D721Med (cell line): Measurements from ENCODE around the gene CXCR6.
"Not testable (repeated sequence)": the region's sequence is repeated elsewhere in the genome, so short reads cannot be mapped to it uniquely, and the experiment has no call there.

Experiments
- DNase-seq: peaks from one replicate; pipeline ENCODE4 v3.0.0; 2011; ENCODE audit warnings: low spot score; ENCODE audit not compliant: insufficient read length
- FAIRE-seq: peaks from 2 replicates; lab custom pipeline; 2011; peaks lifted over from hg19 to GRCh38; lab: Jason Lieb, UNC
- TF ChIP-seq, protein P1 (sequence below): IDR thresholded peaks from 2 replicates; pipeline ENCODE4 v1.5.1; 2012; ENCODE audit warnings: mild to moderate bottlenecking, control low read depth; ENCODE audit not compliant: insufficient read depth; ENCODE audit errors: missing control alignments

The CXCR6 gene

DNA sequence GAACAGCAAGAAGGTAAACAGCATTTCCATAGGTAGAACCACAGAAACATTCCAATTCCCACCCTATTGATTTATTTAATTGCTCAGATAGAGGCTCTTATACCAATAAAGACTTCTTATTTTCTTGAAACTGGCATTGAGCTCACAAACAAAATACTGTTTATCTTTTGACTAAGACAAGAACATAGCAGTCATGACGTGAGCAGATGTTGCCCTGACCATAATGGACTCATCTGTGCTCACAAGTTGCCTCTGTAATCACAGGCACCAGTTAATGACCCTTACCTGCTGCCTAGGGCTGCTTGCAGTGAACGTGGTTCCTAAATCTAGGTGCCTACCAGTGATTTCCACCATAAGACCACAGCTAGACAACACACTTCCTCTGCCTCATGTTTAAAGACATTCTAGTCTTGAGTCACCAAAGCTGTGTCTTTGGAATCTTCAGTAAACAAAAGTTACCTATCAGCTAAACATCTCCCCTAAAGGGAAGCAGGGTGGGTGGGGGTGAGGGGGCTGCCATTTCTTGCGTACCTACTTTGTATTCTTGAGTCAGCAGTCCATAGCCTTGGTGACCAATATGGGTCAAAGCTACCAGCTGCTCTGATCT lies 50.3 kb downstream of the CXCR6 start:
- FAIRE-seq: no peak
- TF ChIP-seq, protein P1, sequence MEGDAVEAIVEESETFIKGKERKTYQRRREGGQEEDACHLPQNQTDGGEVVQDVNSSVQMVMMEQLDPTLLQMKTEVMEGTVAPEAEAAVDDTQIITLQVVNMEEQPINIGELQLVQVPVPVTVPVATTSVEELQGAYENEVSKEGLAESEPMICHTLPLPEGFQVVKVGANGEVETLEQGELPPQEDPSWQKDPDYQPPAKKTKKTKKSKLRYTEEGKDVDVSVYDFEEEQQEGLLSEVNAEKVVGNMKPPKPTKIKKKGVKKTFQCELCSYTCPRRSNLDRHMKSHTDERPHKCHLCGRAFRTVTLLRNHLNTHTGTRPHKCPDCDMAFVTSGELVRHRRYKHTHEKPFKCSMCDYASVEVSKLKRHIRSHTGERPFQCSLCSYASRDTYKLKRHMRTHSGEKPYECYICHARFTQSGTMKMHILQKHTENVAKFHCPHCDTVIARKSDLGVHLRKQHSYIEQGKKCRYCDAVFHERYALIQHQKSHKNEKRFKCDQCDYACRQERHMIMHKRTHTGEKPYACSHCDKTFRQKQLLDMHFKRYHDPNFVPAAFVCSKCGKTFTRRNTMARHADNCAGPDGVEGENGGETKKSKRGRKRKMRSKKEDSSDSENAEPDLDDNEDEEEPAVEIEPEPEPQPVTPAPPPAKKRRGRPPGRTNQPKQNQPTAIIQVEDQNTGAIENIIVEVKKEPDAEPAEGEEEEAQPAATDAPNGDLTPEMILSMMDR: no peak
- no peak for DNase-seq

DNA sequence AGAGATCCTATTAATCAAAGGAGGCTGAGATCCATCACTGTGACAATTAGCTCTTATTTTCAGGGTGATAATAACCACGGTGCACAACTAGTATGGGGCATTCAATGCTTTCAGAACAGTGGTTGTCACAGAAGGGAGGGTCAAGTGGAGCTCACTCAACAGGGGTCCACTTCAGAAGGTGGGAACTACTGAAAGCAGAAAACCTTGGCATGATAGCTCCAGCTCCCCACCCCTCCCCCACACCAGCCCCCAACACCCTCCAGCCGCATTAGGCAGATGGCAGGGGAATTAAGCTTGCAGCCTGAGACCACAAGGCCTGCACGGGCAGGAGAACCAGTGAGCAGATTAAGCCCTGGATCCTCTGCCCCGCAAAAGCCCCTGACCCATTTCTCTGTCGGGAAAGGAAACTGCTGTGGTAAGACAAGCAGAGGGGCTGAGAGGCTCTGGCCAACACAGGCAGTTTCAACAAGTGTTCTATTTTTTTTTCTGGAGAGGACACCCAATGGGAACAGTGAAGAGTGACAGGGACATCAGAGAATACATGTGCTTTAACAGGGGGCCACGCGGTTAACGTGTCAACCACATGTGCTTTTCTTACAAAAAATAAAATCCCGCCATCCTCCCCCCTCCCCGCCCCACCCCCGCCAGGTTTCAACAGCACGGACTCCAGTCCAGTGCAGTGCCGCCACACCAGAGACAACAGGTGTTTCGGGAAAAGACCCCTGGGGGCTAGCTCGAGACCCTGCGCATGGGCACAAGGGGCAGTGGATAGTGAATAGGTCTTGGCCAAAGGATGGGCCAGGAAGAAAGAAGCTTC lies 51.4 kb downstream of the CXCR6 start:
- TF ChIP-seq, protein P1: no peak
- FAIRE-seq: no peak

DNA sequence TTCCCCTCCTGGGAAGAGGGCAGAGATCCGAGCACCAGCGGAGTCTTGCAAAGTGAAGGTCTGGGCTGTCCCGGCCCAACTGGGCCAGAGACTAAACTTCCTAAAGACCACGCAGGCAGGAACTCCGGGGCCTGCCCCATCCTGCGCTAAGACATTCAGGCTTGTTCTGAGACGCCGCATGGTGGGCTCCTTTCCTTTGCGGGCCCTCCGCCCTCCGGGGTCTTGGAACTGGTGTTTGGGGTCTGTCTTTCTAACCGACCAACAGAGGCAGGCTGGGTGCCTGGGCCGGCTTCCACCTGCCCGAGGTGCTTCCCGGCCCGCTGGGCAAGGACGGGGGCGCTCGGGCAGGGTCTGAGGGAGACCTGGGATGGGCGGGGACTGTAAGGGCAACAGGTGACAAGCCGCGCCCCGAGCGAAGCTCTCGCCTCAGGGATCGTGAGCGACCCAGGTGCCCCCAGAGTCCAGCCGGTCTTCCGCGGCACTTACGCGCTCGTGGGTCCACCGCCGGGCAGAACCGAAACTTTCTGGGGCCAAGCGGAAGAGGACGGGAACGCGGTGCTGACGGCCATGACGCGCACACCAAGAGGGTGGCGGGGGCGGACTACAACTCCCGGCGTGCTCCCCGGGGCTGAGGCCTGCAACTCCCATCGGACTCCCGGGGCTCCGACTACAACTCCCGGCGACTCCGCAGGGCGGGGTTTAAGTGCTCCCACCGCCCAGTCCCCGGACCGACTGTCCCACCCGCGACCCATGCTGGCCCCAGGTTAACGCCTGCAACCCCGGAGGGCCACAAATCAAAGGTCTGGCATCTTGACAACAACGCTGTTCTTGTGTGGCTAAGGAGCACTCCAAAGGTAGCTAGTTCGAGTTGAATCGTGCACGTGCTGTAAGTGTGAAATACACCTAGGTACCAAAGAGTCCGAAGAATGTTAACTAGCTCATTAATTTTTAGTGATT lies 52.2 kb downstream of the CXCR6 start, which contains the start of gene FYCO1:
Gene FYCO1, minus strand, starts transcription at position 589 of the 957 bp plus-strand sequence. CDS start 10,914 bp downstream, outside the sequence.
- DNase-seq: peak; percentile 94
- TF ChIP-seq, protein P1: no peak
- no peak for FAIRE-seq

More for the DNA sequence above, 51.4 kb downstream of the CXCR6 start:
- DNase-seq: peak; percentile 81

DNA sequence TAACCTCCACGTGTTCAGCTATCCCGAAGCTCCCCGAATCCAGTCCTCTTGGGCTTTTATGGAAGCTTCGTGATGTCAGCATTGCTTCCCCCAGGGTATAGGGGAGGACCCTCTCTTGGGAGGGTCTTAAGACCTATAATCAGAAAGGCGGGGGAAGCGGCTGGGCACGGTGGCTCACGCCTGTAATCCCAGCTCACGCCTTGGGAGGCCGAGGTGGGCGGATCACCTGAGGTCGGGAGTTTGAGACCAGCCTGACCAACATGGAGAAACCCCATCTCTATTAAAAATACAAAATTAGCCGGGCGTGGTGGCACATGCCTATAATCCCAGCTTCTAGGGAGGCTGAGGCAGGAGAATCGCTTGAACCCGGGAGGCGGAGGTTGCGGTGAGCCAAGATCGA lies 54.2 kb downstream of the CXCR6 start:
- not testable (repeated sequence) for DNase-seq, FAIRE-seq

DNA sequence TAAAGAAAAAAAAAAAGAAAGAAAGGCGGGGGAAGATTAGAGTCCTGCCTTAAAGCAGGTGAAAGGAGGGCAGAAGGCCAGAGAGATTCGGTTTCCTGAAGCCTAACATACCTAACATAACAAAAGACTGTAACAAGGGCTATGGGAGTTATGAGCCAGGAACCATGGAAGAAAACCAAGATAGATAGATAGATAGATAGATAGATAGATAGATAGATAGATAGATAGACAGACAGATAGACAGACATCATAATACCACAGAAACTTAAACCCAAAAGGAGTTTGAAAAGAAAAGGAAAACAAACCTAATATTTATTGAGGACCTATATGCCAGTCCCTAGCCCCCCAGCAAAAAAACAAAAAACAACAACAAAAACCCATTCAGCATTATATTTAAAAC lies 54.7 kb downstream of the CXCR6 start:
- TF ChIP-seq, protein P1: no peak
- DNase-seq (no peak), FAIRE-seq (no peak)
